ENCODE results near the gene METTL8.
"Not testable (repeated sequence)": the region's sequence is repeated elsewhere in the genome, so short reads cannot be mapped to it uniquely, and the experiment has no call there.

METTL8 gene

DNA sequence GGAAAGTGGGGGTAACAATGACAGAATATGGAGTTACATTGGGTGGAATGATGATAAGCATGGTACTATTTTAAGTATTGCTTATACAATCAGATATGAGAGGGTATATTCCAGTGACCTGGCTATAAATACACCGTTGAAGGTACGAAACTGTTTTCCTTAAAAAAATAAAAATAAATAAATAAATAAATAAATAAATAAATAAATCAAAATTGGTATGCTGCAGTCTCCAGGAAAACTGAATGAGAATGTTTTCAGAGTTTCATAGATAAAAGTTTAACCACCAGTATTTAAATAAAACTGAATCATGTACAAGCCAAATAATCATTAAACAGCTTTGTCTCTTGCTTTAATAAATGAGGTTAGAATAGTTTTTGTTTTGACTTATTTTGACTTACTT lies 71.4 kb downstream of the METTL8 start:
- H3K79me2 ChIP-seq (ENCODE audit: low read length) = no peaks in the 10 kb centered on the region
- H3K9ac ChIP-seq (ENCODE audit: low read length) = no peak overlapping the region
- H4K20me1 ChIP-seq (ENCODE audit: insufficient read depth, low read length) = no peaks in the 10 kb centered on the region
- H3K27me3 ChIP-seq (replicated peaks; ENCODE audit: insufficient read depth, low read length) = no peaks in the 10 kb centered on the region
- no peaks in the 10 kb centered on the region for H3K36me3 ChIP-seq (replicated peaks; ENCODE audit: insufficient read depth, low read length)
- no peak overlapping the region for H3K4me3 ChIP-seq (ENCODE audit: low read length)
- H3K9me3 ChIP-seq (replicated peaks; ENCODE audit: insufficient read depth, low read length) = peaks cover 4% of the 10 kb centered on the region; the same call in 1 of the 2 replicates
- DNase-seq = no peak
- TF ChIP-seq EZH2 (optimal IDR thresholded peaks at IDR 0.05; ENCODE audit: low read depth, low read length) = no peak
- TF ChIP-seq EZH2phosphoT487 (IDR thresholded peaks at IDR 0.05; ENCODE audit: low read length) = no peak
- TF ChIP-seq, protein P1, sequence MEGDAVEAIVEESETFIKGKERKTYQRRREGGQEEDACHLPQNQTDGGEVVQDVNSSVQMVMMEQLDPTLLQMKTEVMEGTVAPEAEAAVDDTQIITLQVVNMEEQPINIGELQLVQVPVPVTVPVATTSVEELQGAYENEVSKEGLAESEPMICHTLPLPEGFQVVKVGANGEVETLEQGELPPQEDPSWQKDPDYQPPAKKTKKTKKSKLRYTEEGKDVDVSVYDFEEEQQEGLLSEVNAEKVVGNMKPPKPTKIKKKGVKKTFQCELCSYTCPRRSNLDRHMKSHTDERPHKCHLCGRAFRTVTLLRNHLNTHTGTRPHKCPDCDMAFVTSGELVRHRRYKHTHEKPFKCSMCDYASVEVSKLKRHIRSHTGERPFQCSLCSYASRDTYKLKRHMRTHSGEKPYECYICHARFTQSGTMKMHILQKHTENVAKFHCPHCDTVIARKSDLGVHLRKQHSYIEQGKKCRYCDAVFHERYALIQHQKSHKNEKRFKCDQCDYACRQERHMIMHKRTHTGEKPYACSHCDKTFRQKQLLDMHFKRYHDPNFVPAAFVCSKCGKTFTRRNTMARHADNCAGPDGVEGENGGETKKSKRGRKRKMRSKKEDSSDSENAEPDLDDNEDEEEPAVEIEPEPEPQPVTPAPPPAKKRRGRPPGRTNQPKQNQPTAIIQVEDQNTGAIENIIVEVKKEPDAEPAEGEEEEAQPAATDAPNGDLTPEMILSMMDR (IDR thresholded peaks at IDR 0.05; ENCODE audit: low read length) = no peak
- H3K4me2 ChIP-seq (ENCODE audit: low read depth, low read length) = no peak overlapping the region
- peaks cover 16% of the 10 kb centered on the region for H3K4me1 ChIP-seq (ENCODE audit: low read length)
- H3K9me2 ChIP-seq (replicated peaks; ENCODE audit: insufficient read depth, low read length) = no peaks in the 10 kb centered on the region
- H3K27ac ChIP-seq (ENCODE audit: low read length) = no peak overlapping the region
- no peaks in the 10 kb centered on the region for H3F3A ChIP-seq (ENCODE audit: insufficient read depth, low read length)
- H2AFZ ChIP-seq (ENCODE audit: low read length) = no peak overlapping the region

DNA sequence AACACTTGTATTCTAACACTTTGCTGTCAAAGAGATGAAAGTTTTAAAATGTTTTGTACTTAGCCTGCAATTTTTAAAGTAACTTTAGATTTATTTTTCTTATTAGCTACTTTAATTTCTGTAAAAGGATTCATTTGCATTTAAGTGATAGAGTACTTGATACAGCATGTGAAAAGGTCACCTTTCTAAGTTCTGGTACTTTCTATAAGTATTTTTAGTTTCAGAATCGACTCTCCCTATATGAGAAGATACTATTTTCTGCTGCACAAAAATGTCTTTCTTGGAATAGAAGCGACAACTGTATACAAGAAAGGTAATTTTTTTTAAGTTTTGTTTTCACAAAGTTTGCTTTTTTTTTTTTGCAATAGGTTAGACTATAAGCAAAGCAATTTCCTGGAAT lies 72.9 kb downstream of the METTL8 start:
- Histone ChIP-seq H3K9ac (ENCODE audit: low read length) (no peak overlapping the region), H3F3A (ENCODE audit: insufficient read depth, low read length) (no peaks in the 10 kb centered on the region), H3K27ac (ENCODE audit: low read length) (no peak overlapping the region), H3K79me2 (ENCODE audit: low read length) (no peaks in the 10 kb centered on the region), H3K4me2 (ENCODE audit: low read depth, low read length) (0 out of 2 replicates have a peak overlapping the region, but pooled peaks have one; percentile 9), H3K4me3 (ENCODE audit: low read length) (no peak overlapping the region), H4K20me1 (ENCODE audit: insufficient read depth, low read length) (no peaks in the 10 kb centered on the region), H2AFZ (ENCODE audit: low read length) (no peak overlapping the region), H3K27me3 (replicated peaks; ENCODE audit: insufficient read depth, low read length) (no peaks in the 10 kb centered on the region), H3K9me3 (replicated peaks; ENCODE audit: insufficient read depth, low read length) (peaks cover 4% of the 10 kb centered on the region; the same call in 1 of the 2 replicates), H3K9me2 (replicated peaks; ENCODE audit: insufficient read depth, low read length) (no peaks in the 10 kb centered on the region), H3K4me1 (ENCODE audit: low read length) (peaks cover 16% of the 10 kb centered on the region), H3K36me3 (replicated peaks; ENCODE audit: insufficient read depth, low read length) (no peaks in the 10 kb centered on the region)
- DNase-seq = peak; percentile 21
- no peak for TF ChIP-seq EZH2phosphoT487 (IDR thresholded peaks at IDR 0.05; ENCODE audit: low read length)
- TF ChIP-seq, protein P1 (IDR thresholded peaks at IDR 0.05; ENCODE audit: low read length) = no peak
- TF ChIP-seq EZH2 (optimal IDR thresholded peaks at IDR 0.05; ENCODE audit: low read depth, low read length) = no peak

DNA sequence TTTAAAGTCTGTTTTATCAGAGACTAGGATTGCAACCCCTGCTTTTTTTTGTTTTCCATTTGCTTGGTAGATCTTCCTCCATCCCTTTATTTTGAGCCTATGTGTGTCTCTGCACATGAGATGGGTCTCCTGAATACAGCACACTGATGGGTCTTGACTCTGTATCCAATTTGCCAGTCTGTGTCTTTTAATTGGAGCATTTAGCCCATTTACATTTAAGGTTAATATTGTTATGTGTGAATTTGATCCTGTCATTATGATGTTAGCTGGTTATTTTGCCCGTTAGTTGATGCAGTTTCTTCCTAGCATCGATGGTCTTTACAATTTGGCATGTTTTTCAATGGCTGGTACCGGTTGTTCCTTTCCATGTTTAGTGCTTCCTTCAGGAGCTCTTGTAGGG lies 80.0 kb downstream of the METTL8 start:
- not testable (repeated sequence) for H4K20me1 ChIP-seq (ENCODE audit: insufficient read depth, low read length); DNase-seq; H2AFZ ChIP-seq (ENCODE audit: low read length); H3K4me3 ChIP-seq (ENCODE audit: low read length); H3K4me1 ChIP-seq (ENCODE audit: low read length); H3K9ac ChIP-seq (ENCODE audit: low read length); H3K9me2 ChIP-seq (replicated peaks; ENCODE audit: insufficient read depth, low read length); H3K79me2 ChIP-seq (ENCODE audit: low read length); H3K36me3 ChIP-seq (replicated peaks; ENCODE audit: insufficient read depth, low read length); H3F3A ChIP-seq (ENCODE audit: insufficient read depth, low read length); H3K4me2 ChIP-seq (ENCODE audit: low read depth, low read length); H3K27ac ChIP-seq (ENCODE audit: low read length); H3K9me3 ChIP-seq (replicated peaks; ENCODE audit: insufficient read depth, low read length); H3K27me3 ChIP-seq (replicated peaks; ENCODE audit: insufficient read depth, low read length)

DNA sequence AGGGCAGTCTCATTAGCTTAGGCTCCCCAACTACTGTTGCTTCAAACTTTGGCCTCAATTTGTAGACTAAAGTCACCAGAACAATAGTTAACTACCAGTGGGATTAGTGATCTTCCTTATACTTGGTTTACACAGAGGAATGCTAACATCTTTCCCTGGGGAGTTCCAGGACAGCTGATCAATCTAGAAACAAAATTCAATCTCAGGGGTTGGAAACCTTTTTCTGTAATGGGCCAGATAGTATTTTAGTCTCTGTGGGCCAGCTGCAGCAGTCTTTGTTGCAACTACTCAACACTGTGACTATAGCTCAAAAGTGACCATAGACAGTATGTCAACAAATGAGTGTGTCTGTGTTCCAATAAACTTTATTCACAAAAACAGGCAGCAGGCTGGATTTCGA lies 85.7 kb downstream of the METTL8 start:
- H3K27ac ChIP-seq (ENCODE audit: low read length) = peak overlapping the region; percentile 32; the same call in 1 of the 2 replicates
- peak overlapping the region; percentile 37; the same call in 1 of the 2 replicates for H3K4me2 ChIP-seq (ENCODE audit: low read depth, low read length)
- H3K4me1 ChIP-seq (ENCODE audit: low read length) = peaks cover 27% of the 10 kb centered on the region
- no peak overlapping the region for H3K4me3 ChIP-seq (ENCODE audit: low read length)
- 0 out of 2 replicates have a peak, but pooled peaks cover 2% of the 10 kb centered on the region for H3F3A ChIP-seq (ENCODE audit: insufficient read depth, low read length)
- no peak overlapping the region for H3K9ac ChIP-seq (ENCODE audit: low read length)
- no peak for DNase-seq
- no peaks in the 10 kb centered on the region for H4K20me1 ChIP-seq (ENCODE audit: insufficient read depth, low read length)
- no peaks in the 10 kb centered on the region for H3K9me2 ChIP-seq (replicated peaks; ENCODE audit: insufficient read depth, low read length)
- no peaks in the 10 kb centered on the region for H3K9me3 ChIP-seq (replicated peaks; ENCODE audit: insufficient read depth, low read length)
- no peaks in the 10 kb centered on the region for H3K79me2 ChIP-seq (ENCODE audit: low read length)
- H3K36me3 ChIP-seq (replicated peaks; ENCODE audit: insufficient read depth, low read length) = no peaks in the 10 kb centered on the region
- H3K27me3 ChIP-seq (replicated peaks; ENCODE audit: insufficient read depth, low read length) = no peaks in the 10 kb centered on the region
- H2AFZ ChIP-seq (ENCODE audit: low read length) = no peak overlapping the region
- TF ChIP-seq, protein P1 (IDR thresholded peaks at IDR 0.05; ENCODE audit: low read length) = no peak
- TF ChIP-seq EZH2phosphoT487 (IDR thresholded peaks at IDR 0.05; ENCODE audit: low read length) (no peak), EZH2 (optimal IDR thresholded peaks at IDR 0.05; ENCODE audit: low read depth, low read length) (no peak)

Data from MM.1S (cell line).